ENCODE results near the gene MAPRE3. TPM values are rescaled to one million over a fixed set of nuclear protein-coding genes. Genes with fewer than 3 reads are reported as not detected.

MAPRE3 gene
- polyA plus RNA-seq, 1 experiment = 15.3 TPM

- ChIA-PET CTCF (interaction anchor here (0.7 to 1.7 kb wide), 4 partner anchors 18 to 37 kb away, joined by 3 to 8 read pairs (median 4); no protein-coding TSS in a partner anchor), POLR2A (no interaction called here)
- Histone ChIP-seq H3K36me3 (ENCODE audit: control insufficient read depth, insufficient read depth, low read length) (no peaks in the 10 kb centered on the region), H3K27me3 (ENCODE audit: control insufficient read depth, insufficient read depth, low read length) (no peaks in the 10 kb centered on the region), H3K4me3 (ENCODE audit: low read depth, low read length) (no peak overlapping the region)
- no peak for TF ChIP-seq CTCF (IDR thresholded peaks at IDR 0.05; ENCODE audit: insufficient read depth, low read depth, low read length)
- no peak for DNase-seq (ENCODE audit: low read depth)
Measured at GRCh38 chr2:26998323-26998722, 27.9 kb downstream of the MAPRE3 start.

DNA sequence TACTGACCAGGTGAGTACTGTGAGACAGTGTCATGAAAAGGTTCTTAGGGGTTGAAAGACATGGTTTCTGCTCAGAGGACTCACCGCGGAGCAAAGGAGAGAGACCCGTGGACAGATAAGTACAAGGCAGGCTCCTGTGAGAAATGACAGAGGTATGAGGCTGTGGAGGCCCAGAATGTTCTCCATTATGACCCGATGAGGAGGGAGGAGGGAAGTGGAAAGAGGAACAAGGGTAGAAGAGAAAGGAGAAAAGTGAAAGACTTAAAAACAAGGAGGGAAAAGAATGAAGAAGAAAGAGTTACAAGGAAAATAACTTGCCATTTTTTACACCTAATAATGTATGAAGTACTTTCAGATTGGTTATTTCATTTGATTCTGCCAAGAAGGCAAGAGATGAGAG is 29.8 kb downstream of the MAPRE3 start:
- Histone ChIP-seq H3K4me3 (ENCODE audit: low read depth, low read length) (no peak overlapping the region), H3K36me3 (ENCODE audit: control insufficient read depth, insufficient read depth, low read length) (no peaks in the 10 kb centered on the region), H3K27me3 (ENCODE audit: control insufficient read depth, insufficient read depth, low read length) (no peaks in the 10 kb centered on the region)
- no peak for TF ChIP-seq CTCF (IDR thresholded peaks at IDR 0.05; ENCODE audit: insufficient read depth, low read depth, low read length)
- CTCF ChIA-PET = no interaction called here
- DNase-seq (ENCODE audit: low read depth) = no peak
- POLR2A ChIA-PET = no interaction called here

- no peak overlapping the region for H3K4me3 ChIP-seq (ENCODE audit: low read depth, low read length)
- CTCF ChIA-PET = no interaction called here
- POLR2A ChIA-PET = interaction anchor here (0.5 kb wide), 1 partner anchor 41 kb away, joined by 5 read pairs; no protein-coding TSS in a partner anchor
- no peaks in the 10 kb centered on the region for H3K36me3 ChIP-seq (ENCODE audit: control insufficient read depth, insufficient read depth, low read length)
- no peaks in the 10 kb centered on the region for H3K27me3 ChIP-seq (ENCODE audit: control insufficient read depth, insufficient read depth, low read length)
- TF ChIP-seq CTCF (IDR thresholded peaks at IDR 0.05; ENCODE audit: insufficient read depth, low read depth, low read length) = no peak
- DNase-seq (ENCODE audit: low read depth) = no peak
Measured at GRCh38 chr2:27000995-27001394, 30.6 kb downstream of the MAPRE3 start.

GRCh38 chr2:27001950-27002349 is 31.5 kb downstream of the MAPRE3 start:
- POLR2A ChIA-PET = no interaction called here
- Histone ChIP-seq H3K27me3 (ENCODE audit: control insufficient read depth, insufficient read depth, low read length) (no peaks in the 10 kb centered on the region), H3K4me3 (ENCODE audit: low read depth, low read length) (no peak overlapping the region), H3K36me3 (ENCODE audit: control insufficient read depth, insufficient read depth, low read length) (no peaks in the 10 kb centered on the region)
- no peak for DNase-seq (ENCODE audit: low read depth)
- CTCF ChIA-PET = interaction anchor here (0.5 kb wide), 1 partner anchor 685 kb away, joined by 4 read pairs; no protein-coding TSS in a partner anchor
- no peak for TF ChIP-seq CTCF (IDR thresholded peaks at IDR 0.05; ENCODE audit: insufficient read depth, low read depth, low read length)

GRCh38 chr2:27003007-27003406 is 32.6 kb downstream of the MAPRE3 start:
- Histone ChIP-seq H3K4me3 (ENCODE audit: low read depth, low read length) (no peak overlapping the region), H3K36me3 (ENCODE audit: control insufficient read depth, insufficient read depth, low read length) (no peaks in the 10 kb centered on the region), H3K27me3 (ENCODE audit: control insufficient read depth, insufficient read depth, low read length) (no peaks in the 10 kb centered on the region)
- ChIA-PET POLR2A (no interaction called here), CTCF (interaction anchor here (1.7 to 2.1 kb wide), 2 partner anchors 8 to 14 kb away, joined by 3 to 8 read pairs; no protein-coding TSS in a partner anchor)
- TF ChIP-seq CTCF (IDR thresholded peaks at IDR 0.05; ENCODE audit: insufficient read depth, low read depth, low read length) = no peak
- DNase-seq (ENCODE audit: low read depth) = no peak
